ENCODE data around the gene CRPPA. TPM values are rescaled to one million over a fixed set of nuclear protein-coding genes. Genes with fewer than 3 reads are reported as not detected.
"Not testable (repeated sequence)": the region's sequence is repeated elsewhere in the genome, so short reads cannot be mapped to it uniquely, and the experiment has no call there.

The CRPPA gene
- total RNA-seq, 1 donor from 2014 or later = 3.3 TPM

GRCh38 chr7:16462431-16462889, 41.1 kb upstream of the CRPPA start:
- no peak for DNase-seq (ENCODE audit: extremely low spot score, unreplicated experiment)
- TF ChIP-seq CTCF (IDR thresholded peaks at IDR 0.05) = no peak
- Mint-ChIP-seq H3K4me3 (ENCODE audit: unreplicated experiment) (no peak overlapping the region), H3K27me3 (ENCODE audit: unreplicated experiment) (peaks cover 9% of the 10 kb centered on the region), H3K4me1 (ENCODE audit: unreplicated experiment) (peaks cover 12% of the 10 kb centered on the region), H3K9me3 (ENCODE audit: unreplicated experiment) (peaks cover under 1% of the 10 kb centered on the region), H3K27ac (ENCODE audit: unreplicated experiment) (no peak overlapping the region), H3K36me3 (ENCODE audit: unreplicated experiment) (no peaks in the 10 kb centered on the region)

- H3K9me3 Mint-ChIP-seq (ENCODE audit: unreplicated experiment) = peaks cover 8% of the 10 kb centered on the region
- no peak overlapping the region for H3K4me3 Mint-ChIP-seq (ENCODE audit: unreplicated experiment)
- H3K27ac Mint-ChIP-seq (ENCODE audit: unreplicated experiment) = no peak overlapping the region
- peaks cover 6% of the 10 kb centered on the region for H3K4me1 Mint-ChIP-seq (ENCODE audit: unreplicated experiment)
- no peak for TF ChIP-seq CTCF (IDR thresholded peaks at IDR 0.05)
- no peak for DNase-seq (ENCODE audit: extremely low spot score, unreplicated experiment)
- H3K36me3 Mint-ChIP-seq (ENCODE audit: unreplicated experiment) = no peaks in the 10 kb centered on the region
- H3K27me3 Mint-ChIP-seq (ENCODE audit: unreplicated experiment) = peaks cover 9% of the 10 kb centered on the region
These were observed 39.6 kb upstream of the CRPPA start for GRCh38 chr7:16460789-16461493.

- not testable (repeated sequence) for H3K4me1 Mint-ChIP-seq (ENCODE audit: unreplicated experiment); DNase-seq (ENCODE audit: extremely low spot score, unreplicated experiment); H3K4me3 Mint-ChIP-seq (ENCODE audit: unreplicated experiment); H3K27ac Mint-ChIP-seq (ENCODE audit: unreplicated experiment); H3K9me3 Mint-ChIP-seq (ENCODE audit: unreplicated experiment); H3K36me3 Mint-ChIP-seq (ENCODE audit: unreplicated experiment); H3K27me3 Mint-ChIP-seq (ENCODE audit: unreplicated experiment)
These were observed 35.0 kb upstream of the CRPPA start for GRCh38 chr7:16456303-16456702.

GRCh38 chr7:16455591-16455990, 34.3 kb upstream of the CRPPA start:
- no peaks in the 10 kb centered on the region for H3K27me3 Mint-ChIP-seq (ENCODE audit: unreplicated experiment)
- no peak overlapping the region for H3K4me3 Mint-ChIP-seq (ENCODE audit: unreplicated experiment)
- no peaks in the 10 kb centered on the region for H3K36me3 Mint-ChIP-seq (ENCODE audit: unreplicated experiment)
- peaks cover 2% of the 10 kb centered on the region for H3K4me1 Mint-ChIP-seq (ENCODE audit: unreplicated experiment)
- H3K9me3 Mint-ChIP-seq (ENCODE audit: unreplicated experiment) = peaks cover 8% of the 10 kb centered on the region
- TF ChIP-seq CTCF (IDR thresholded peaks at IDR 0.05) = no peak
- no peak overlapping the region for H3K27ac Mint-ChIP-seq (ENCODE audit: unreplicated experiment)
- no peak for DNase-seq (ENCODE audit: extremely low spot score, unreplicated experiment)

- no peak for DNase-seq (ENCODE audit: extremely low spot score, unreplicated experiment)
- no peaks in the 10 kb centered on the region for H3K9me3 Mint-ChIP-seq (ENCODE audit: unreplicated experiment)
- H3K27me3 Mint-ChIP-seq (ENCODE audit: unreplicated experiment) = no peaks in the 10 kb centered on the region
- H3K4me3 Mint-ChIP-seq (ENCODE audit: unreplicated experiment) = no peak overlapping the region
- no peak overlapping the region for H3K27ac Mint-ChIP-seq (ENCODE audit: unreplicated experiment)
- no peaks in the 10 kb centered on the region for H3K36me3 Mint-ChIP-seq (ENCODE audit: unreplicated experiment)
- no peak for TF ChIP-seq CTCF (IDR thresholded peaks at IDR 0.05)
- H3K4me1 Mint-ChIP-seq (ENCODE audit: unreplicated experiment) = peaks cover 16% of the 10 kb centered on the region
These were observed 29.0 kb upstream of the CRPPA start for GRCh38 chr7:16450366-16450765.
